ENCODE data around the gene SIRPG. TPM values are rescaled to one million over a fixed set of nuclear protein-coding genes. Genes with fewer than 3 reads are reported as not detected.

Gene SIRPG
- total and polyA plus RNA-seq, 10 of the 15 experiments (the other 5 are each of a cell fraction or from before 2014, with no cell fraction given) = 1.1 to 13.0 (median 4.1) TPM

GRCh38 chr20:1587781-1588532 is 69.6 kb downstream of the SIRPG start:
- intact Hi-C loops (cut with micrococcal nuclease; ENCODE audit: unreplicated experiment) (no loop called here), in situ Hi-C loops (cut with MboI) (no loop called here)
- no peak overlapping the region for H3K9ac ChIP-seq (ENCODE audit: control insufficient read depth, insufficient read depth, low read length)
- ChIA-PET SMC1A (ENCODE audit: uncharacterized antibody, unreplicated experiment) (no interaction called here), RAD21 (ENCODE audit: unreplicated experiment) (interaction anchor here (1.3 kb wide), 1 partner anchor 147 kb away, joined by 4 read pairs; no protein-coding TSS in a partner anchor), POLR2A (no interaction called here), CTCF (no interaction called here)
- H3K27me3 ChIP-seq (replicated peaks in 1 of 2; ENCODE audit: control insufficient read depth in 2 of 2, insufficient read depth in 2 of 2, low read length in 1 of 2) = no peaks in the 10 kb centered on the region
- H3K4me3 ChIP-seq = no peak overlapping the region
- no peak overlapping the region for H3K27ac ChIP-seq (ENCODE audit: control insufficient read depth, insufficient read depth)
- BruUV-seq (replicated peaks) = no TSS peak
- 0% methylated on average over 2 of the region's 3 CpGs for WGBS (ENCODE audit: insufficient coverage, insufficient replicate concordance, low lambda C conversion rate, missing lambda C conversion rate)
- no peaks in the 10 kb centered on the region for H3K79me2 ChIP-seq (ENCODE audit: control insufficient read depth, insufficient read depth, low read length)
- H3K9me3 ChIP-seq (replicated peaks; ENCODE audit: control insufficient read depth, insufficient read depth, low read length) = no peaks in the 10 kb centered on the region
- no peaks in the 10 kb centered on the region for H3K4me1 ChIP-seq (ENCODE audit: control insufficient read depth, insufficient read depth, low read length)
- no peak for DNase-seq (ENCODE audit: low read depth, low spot score)
- FAIRE-seq = no peak
- H3K36me3 ChIP-seq (ENCODE audit: control insufficient read depth in 2 of 2, insufficient read depth in 2 of 2, low read length in 1 of 2) = no peaks in the 10 kb centered on the region
- ATAC-seq = no peak
- H3K4me2 ChIP-seq (ENCODE audit: control insufficient read depth, insufficient read depth) = no peak overlapping the region
- TF ChIP-seq SREBF2 (IDR thresholded peaks at IDR 0.05; ENCODE audit: low read length) (no peak), CBX3 (IDR thresholded peaks at IDR 0.05; ENCODE audit: borderline replicate concordance, low read depth) (no peak), CHD1 (IDR thresholded peaks at IDR 0.05; ENCODE audit: low read depth, low read length) (no peak), EZH2 (IDR thresholded peaks at IDR 0.05; ENCODE audit: borderline replicate concordance, control insufficient read depth, low read depth, low read length) (no peak)
- no peak overlapping the region for H2AFZ ChIP-seq (ENCODE audit: control insufficient read depth, low read depth, low read length)
- H4K20me1 ChIP-seq (ENCODE audit: control insufficient read depth, insufficient read depth) = no peaks in the 10 kb centered on the region

DNA sequence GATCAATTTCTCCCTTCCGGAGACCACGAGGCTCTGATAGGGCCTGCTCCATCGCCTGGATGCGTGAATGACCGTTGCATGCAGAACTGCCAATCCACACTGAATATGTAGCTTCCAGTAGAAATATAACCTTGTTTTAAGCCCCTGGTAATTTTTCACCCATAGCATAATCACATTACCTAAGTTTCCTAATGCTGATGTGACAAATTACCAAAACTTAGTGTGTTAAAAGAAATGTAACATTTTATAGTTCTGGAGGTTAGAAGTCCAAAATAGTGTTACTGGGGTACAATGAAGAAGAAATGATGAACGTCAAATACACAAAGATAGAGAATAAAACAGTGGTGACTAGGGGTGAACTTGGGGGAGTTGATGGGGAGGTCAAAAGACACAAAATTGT is 78.1 kb downstream of the SIRPG start:
- ChIA-PET SMC1A (ENCODE audit: uncharacterized antibody, unreplicated experiment) (interaction anchor here (0.8 to 1.7 kb wide), 4 partner anchors 36 to 52 kb away, joined by 3 to 5 read pairs (median 4); no protein-coding TSS in a partner anchor), CTCF (interaction anchor here (1.6 kb wide), 1 partner anchor 69 kb away, joined by 4 read pairs; no protein-coding TSS in a partner anchor), RAD21 (ENCODE audit: unreplicated experiment) (interaction anchor here (1.0 kb wide), 1 partner anchor 155 kb away, joined by 4 read pairs; no protein-coding TSS in a partner anchor), POLR2A (no interaction called here)
- no peaks in the 10 kb centered on the region for H3K27me3 ChIP-seq (replicated peaks in 1 of 2; ENCODE audit: control insufficient read depth in 2 of 2, insufficient read depth in 2 of 2, low read length in 1 of 2)
- no peak overlapping the region for H3K9ac ChIP-seq (ENCODE audit: control insufficient read depth, insufficient read depth, low read length)
- no TSS peak for BruUV-seq (replicated peaks)
- 58% methylated on average over 6 of the region's 6 CpGs for WGBS (ENCODE audit: insufficient coverage, insufficient replicate concordance, low lambda C conversion rate, missing lambda C conversion rate)
- H3K4me3 ChIP-seq = no peak overlapping the region
- FAIRE-seq (no peak), ATAC-seq (no peak), DNase-seq (ENCODE audit: low read depth, low spot score) (no peak)
- no peak overlapping the region for H2AFZ ChIP-seq (ENCODE audit: control insufficient read depth, low read depth, low read length)
- in situ Hi-C loops (cut with MboI) = loop anchor here (5.0 kb wide), 1 partner anchor 38 kb away; no protein-coding TSS in a partner anchor
- no peak overlapping the region for H3K27ac ChIP-seq (ENCODE audit: control insufficient read depth, insufficient read depth)
- no peak for TF ChIP-seq MXI1 (IDR thresholded peaks at IDR 0.05; ENCODE audit: low read depth, low read length)
- TF ChIP-seq CHD1 (IDR thresholded peaks at IDR 0.05; ENCODE audit: low read depth, low read length) = no peak
- no peak for TF ChIP-seq MTA3 (IDR thresholded peaks at IDR 0.05; ENCODE audit: borderline replicate concordance, low read length)
- no peak for TF ChIP-seq SMAD5 (IDR thresholded peaks at IDR 0.05; ENCODE audit: low read depth)
- no peak for TF ChIP-seq RBBP5 (conservative IDR thresholded peaks at IDR 0.05)
- TF ChIP-seq, protein P1, sequence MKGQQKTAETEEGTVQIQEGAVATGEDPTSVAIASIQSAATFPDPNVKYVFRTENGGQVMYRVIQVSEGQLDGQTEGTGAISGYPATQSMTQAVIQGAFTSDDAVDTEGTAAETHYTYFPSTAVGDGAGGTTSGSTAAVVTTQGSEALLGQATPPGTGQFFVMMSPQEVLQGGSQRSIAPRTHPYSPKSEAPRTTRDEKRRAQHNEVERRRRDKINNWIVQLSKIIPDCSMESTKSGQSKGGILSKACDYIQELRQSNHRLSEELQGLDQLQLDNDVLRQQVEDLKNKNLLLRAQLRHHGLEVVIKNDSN (IDR thresholded peaks at IDR 0.05; ENCODE audit: borderline replicate concordance, extremely low read length, insufficient read depth, low read depth, low read length) = no peak
- TF ChIP-seq POLR2A (IDR thresholded peaks at IDR 0.05; ENCODE audit: low read depth, low read length) = no peak
- no peaks in the 10 kb centered on the region for H3K9me3 ChIP-seq (replicated peaks; ENCODE audit: control insufficient read depth, insufficient read depth, low read length)
- intact Hi-C loops (cut with micrococcal nuclease; ENCODE audit: unreplicated experiment) = loop anchor here (1.0 kb wide), 1 partner anchor 35 kb away; no protein-coding TSS in a partner anchor
- no peaks in the 10 kb centered on the region for H3K36me3 ChIP-seq (ENCODE audit: control insufficient read depth in 2 of 2, insufficient read depth in 2 of 2, low read length in 1 of 2)
- no peaks in the 10 kb centered on the region for H4K20me1 ChIP-seq (ENCODE audit: control insufficient read depth, insufficient read depth)
- H3K79me2 ChIP-seq (ENCODE audit: control insufficient read depth, insufficient read depth, low read length) = no peaks in the 10 kb centered on the region
- H3K4me1 ChIP-seq (ENCODE audit: control insufficient read depth, insufficient read depth, low read length) = no peaks in the 10 kb centered on the region
- no peak overlapping the region for H3K4me2 ChIP-seq (ENCODE audit: control insufficient read depth, insufficient read depth)

Data from GM12878 (cell line).